Measurements from ENCODE around the gene KISS1R.
"Not testable (repeated sequence)": the region's sequence is repeated elsewhere in the genome, so short reads cannot be mapped to it uniquely, and the experiment has no call there.

- TF ChIP-seq CTCF, POLR2A, POLR2AphosphoS5 (IDR thresholded peaks at IDR 0.05): not testable (repeated sequence)
Observed at GRCh38 chr19:878751-879561, 38.2 kb upstream of the KISS1R start.
